Upper lobe of left lung (tissue), 4 donors: ENCODE measurements around the gene TELO2.

Experiments
- EP300 ChIP-seq, 4 donors: sonication (generic); formaldehyde crosslinking; IDR thresholded peaks; one replicate each; pipeline ENCODE4 v1.5.1; 2017; ENCODE audit warnings: antibody characterized with exemption in 4 of 4, control low read depth in 2 of 4
- POLR2A ChIP-seq, 4 donors: fragments of 450-650 bp; IDR thresholded peaks; one replicate each; pipeline ENCODE4 v1.5.1; 2016 to 2017; ENCODE audit warnings: antibody characterized with exemption in 4 of 4, mild to moderate bottlenecking in 2 of 4
- POLR2AphosphoS5 ChIP-seq, 2 donors: sonication (generic); formaldehyde crosslinking; IDR thresholded peaks; one replicate each; pipeline ENCODE4 v1.5.1; 2017; ENCODE audit warnings: antibody characterized with exemption in 2 of 2
- TF ChIP-seq, protein P1 (sequence below), 6 experiments: fragments of 450-650 bp in 4 of 6; fragments of 200-600 bp in 2 of 6; sonication (generic) in 2 of 6; IDR thresholded peaks; one replicate each; pipeline ENCODE4 v1.5.1; 2016 to 2019; ENCODE audit warnings: antibody characterized with exemption in 6 of 6

DNA sequence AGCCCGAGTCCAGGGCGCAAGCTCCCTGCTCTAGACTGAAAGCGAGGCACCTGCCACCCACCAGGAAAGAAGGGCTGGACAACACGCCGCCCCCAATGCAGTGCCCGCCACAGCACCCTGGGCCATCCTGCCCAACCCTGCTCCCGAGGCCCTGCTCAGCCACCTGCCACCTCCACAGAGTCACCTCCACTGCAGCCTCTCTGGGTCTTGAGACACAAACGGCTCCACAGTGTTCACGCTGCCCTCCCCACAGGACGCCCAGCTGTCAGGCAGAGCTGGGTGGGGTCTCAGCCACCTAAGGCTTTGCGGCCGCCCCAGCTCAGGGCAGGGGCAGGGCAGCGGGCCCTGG lies 27.6 kb upstream of the TELO2 start:
- TF ChIP-seq POLR2AphosphoS5 (IDR thresholded peaks at IDR 0.05) (no peak), POLR2A (IDR thresholded peaks at IDR 0.05) (no peak), EP300 (IDR thresholded peaks at IDR 0.05) (no peak)
- TF ChIP-seq, protein P1, sequence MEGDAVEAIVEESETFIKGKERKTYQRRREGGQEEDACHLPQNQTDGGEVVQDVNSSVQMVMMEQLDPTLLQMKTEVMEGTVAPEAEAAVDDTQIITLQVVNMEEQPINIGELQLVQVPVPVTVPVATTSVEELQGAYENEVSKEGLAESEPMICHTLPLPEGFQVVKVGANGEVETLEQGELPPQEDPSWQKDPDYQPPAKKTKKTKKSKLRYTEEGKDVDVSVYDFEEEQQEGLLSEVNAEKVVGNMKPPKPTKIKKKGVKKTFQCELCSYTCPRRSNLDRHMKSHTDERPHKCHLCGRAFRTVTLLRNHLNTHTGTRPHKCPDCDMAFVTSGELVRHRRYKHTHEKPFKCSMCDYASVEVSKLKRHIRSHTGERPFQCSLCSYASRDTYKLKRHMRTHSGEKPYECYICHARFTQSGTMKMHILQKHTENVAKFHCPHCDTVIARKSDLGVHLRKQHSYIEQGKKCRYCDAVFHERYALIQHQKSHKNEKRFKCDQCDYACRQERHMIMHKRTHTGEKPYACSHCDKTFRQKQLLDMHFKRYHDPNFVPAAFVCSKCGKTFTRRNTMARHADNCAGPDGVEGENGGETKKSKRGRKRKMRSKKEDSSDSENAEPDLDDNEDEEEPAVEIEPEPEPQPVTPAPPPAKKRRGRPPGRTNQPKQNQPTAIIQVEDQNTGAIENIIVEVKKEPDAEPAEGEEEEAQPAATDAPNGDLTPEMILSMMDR (IDR thresholded peaks at IDR 0.05), result no peak
